Endodermal cell (in vitro differentiated cells): ENCODE measurements around the gene TLE4. TPM values are rescaled to one million over a fixed set of nuclear protein-coding genes. Genes with fewer than 3 reads are reported as not detected.

Experiments
- DNase-seq: peaks from one replicate; pipeline ENCODE4 v3.0.0-alpha.2; 2017
- H3K27ac ChIP-seq: 2 replicates; pipeline ENCODE4 v1.5.1; 2013; ENCODE audit warnings: mild to moderate bottlenecking, low read depth, low read length, moderate library complexity
- H3K27me3 ChIP-seq: 2 replicates; pipeline ENCODE4 v1.6.1; 2013; ENCODE audit warnings: mild to moderate bottlenecking, low read length, moderate library complexity; ENCODE audit not compliant: insufficient read depth, control insufficient read depth, poor library complexity, severe bottlenecking
- H3K36me3 ChIP-seq: 2 replicates; pipeline ENCODE4 v1.7.0; 2013; ENCODE audit warnings: mild to moderate bottlenecking, low read length, moderate library complexity; ENCODE audit not compliant: control insufficient read depth, insufficient read depth
- H3K4me1 ChIP-seq: one replicate; pipeline ENCODE4 v1.7.0; 2013; ENCODE audit warnings: low read length; ENCODE audit not compliant: control insufficient read depth, insufficient read depth
- H3K4me3 ChIP-seq: 2 replicates; pipeline ENCODE4 v1.5.1; 2013; ENCODE audit warnings: mild to moderate bottlenecking, low read length, moderate library complexity
- H3K9ac ChIP-seq: 2 replicates; pipeline ENCODE4 v1.6.1; 2013; ENCODE audit warnings: mild to moderate bottlenecking, low read length, moderate library complexity; ENCODE audit not compliant: poor library complexity, severe bottlenecking; ENCODE audit errors: extremely low read depth
- H3K9me3 ChIP-seq: 2 replicates; pipeline ENCODE4 v1.6.1; 2013; ENCODE audit warnings: mild to moderate bottlenecking, low read length, moderate library complexity; ENCODE audit not compliant: control insufficient read depth
- H3K27ac Mint-ChIP-seq: 2 replicates; pipeline ENCODE4 v1.8.0; 2020; ENCODE audit warnings: mixed read lengths
- H3K27me3 Mint-ChIP-seq: 2 replicates; pipeline ENCODE4 v1.8.0; 2021; ENCODE audit warnings: mild to moderate bottlenecking, mixed read lengths; ENCODE audit not compliant: insufficient read depth
- H3K36me3 Mint-ChIP-seq: 2 replicates; pipeline ENCODE4 v1.8.0; 2020; ENCODE audit warnings: low read depth, mixed read lengths
- H3K4me1 Mint-ChIP-seq: 2 replicates; pipeline ENCODE4 v1.8.0; 2020; ENCODE audit warnings: mixed read lengths
- H3K4me3 Mint-ChIP-seq: 2 replicates; pipeline ENCODE4 v1.8.0; 2020; ENCODE audit warnings: mild to moderate bottlenecking, moderate library complexity, mixed read lengths
- H3K9me3 Mint-ChIP-seq: 2 replicates; pipeline ENCODE4 v1.8.0; 2020; ENCODE audit warnings: mild to moderate bottlenecking, mixed read lengths
- CTCF ChIP-seq: fragments of 200-600 bp; sonication (generic); conservative IDR thresholded peaks from 2 replicates; pipeline ENCODE4 v1.5.0; 2021; ENCODE audit warnings: antibody characterized with exemption, mild to moderate bottlenecking
- WGBS, 2 experiments: methylation state at CpG; one replicate each; pipeline versions ENCODE4 v1.1.5 to v1.1.7; 2013; ENCODE audit warnings: missing lambda C conversion rate in 2 of 2, mixed read lengths in 1 of 2; ENCODE audit not compliant: insufficient coverage in 1 of 2, insufficient read length in 1 of 2; 5-methylcytosine and 5-hydroxymethylcytosine counted together
- total RNA-seq, 2 donors: library from RNA; stranded (reverse); fragmentation: NEBNext Ultra II Directional in 1 of 2; extraction: Animal tissue kit (Norgen Biotek cat#: 25700) in 1 of 2; gene quantifications; 2 replicates in 1 of 2; 3 replicates in 1 of 2; pipeline ENCODE4 v1.2.1, GENCODE V29; 2021

The TLE4 gene
- total RNA-seq, 2 donors from 2014 or later, result 16.7 to 25.5 TPM

- DNase-seq, result no peak
- Histone ChIP-seq H3K27me3 (no peaks in the 10 kb centered on the region), H3K27ac (no peak overlapping the region), H3K9me3 (no peaks in the 10 kb centered on the region), H3K4me3 (no peak overlapping the region), H3K4me1 (no peaks in the 10 kb centered on the region), H3K9ac (no peak overlapping the region), H3K36me3 (no peaks in the 10 kb centered on the region)
- TF ChIP-seq CTCF, result no peak
- 80 to 96% methylated on average over 1 to 4 of the region's 5 CpGs for whole genome bisulfite sequencing, 2 experiments
- no peaks in the 10 kb centered on the region for H3K9me3 Mint-ChIP-seq
- H3K4me3 Mint-ChIP-seq, result no peak overlapping the region
- no peak overlapping the region for H3K27ac Mint-ChIP-seq
- no peaks in the 10 kb centered on the region for H3K27me3 Mint-ChIP-seq
- no peaks in the 10 kb centered on the region for H3K36me3 Mint-ChIP-seq
- H3K4me1 Mint-ChIP-seq, result peaks cover 14% of the 10 kb centered on the region
Observed at GRCh38 chr9:79630521-79631403, 59.0 kb downstream of the TLE4 start.

GRCh38 chr9:79632060-79632459 is 60.3 kb downstream of the TLE4 start:
- no peaks in the 10 kb centered on the region for H3K9me3 Mint-ChIP-seq
- peaks cover 15% of the 10 kb centered on the region for H3K4me1 Mint-ChIP-seq
- DNase-seq, result no peak
- H3K36me3 Mint-ChIP-seq, result no peaks in the 10 kb centered on the region
- H3K4me3 Mint-ChIP-seq, result no peak overlapping the region
- Histone ChIP-seq H3K27ac (no peak overlapping the region), H3K4me1 (no peaks in the 10 kb centered on the region), H3K36me3 (no peaks in the 10 kb centered on the region), H3K9ac (no peak overlapping the region), H3K9me3 (no peaks in the 10 kb centered on the region), H3K27me3 (no peaks in the 10 kb centered on the region), H3K4me3 (no peak overlapping the region)
- no peak overlapping the region for H3K27ac Mint-ChIP-seq
- H3K27me3 Mint-ChIP-seq, result no peaks in the 10 kb centered on the region
- WGBS, 2 experiments, result 98% methylated on average over 5 of the region's 5 CpGs; no CpG with 5 or more reads in 1 of the 2 experiments
- TF ChIP-seq CTCF, result no peak

- H3K4me1 Mint-ChIP-seq, result peaks cover 21% of the 10 kb centered on the region
- WGBS, 2 experiments, result 89% methylated on average over 1 of the region's 1 CpG; no CpG with 5 or more reads in 1 of the 2 experiments
- TF ChIP-seq CTCF, result no peak
Observed at GRCh38 chr9:79632705-79633104, 60.9 kb downstream of the TLE4 start.

More at GRCh38 chr9:79632705-79633104, 60.9 kb downstream of the TLE4 start:
- H3K27ac ChIP-seq, result no peak overlapping the region
- H3K4me3 Mint-ChIP-seq, result no peak overlapping the region
- no peaks in the 10 kb centered on the region for H3K27me3 Mint-ChIP-seq
- no peaks in the 10 kb centered on the region for H3K36me3 ChIP-seq
- DNase-seq, result no peak
- no peaks in the 10 kb centered on the region for H3K9me3 Mint-ChIP-seq
- no peak overlapping the region for H3K9ac ChIP-seq
- no peak overlapping the region for H3K27ac Mint-ChIP-seq
- no peaks in the 10 kb centered on the region for H3K4me1 ChIP-seq
- H3K27me3 ChIP-seq, result no peaks in the 10 kb centered on the region
- no peaks in the 10 kb centered on the region for H3K9me3 ChIP-seq
- no peak overlapping the region for H3K4me3 ChIP-seq
- H3K36me3 Mint-ChIP-seq, result no peaks in the 10 kb centered on the region
